ENCODE measurements around the gene SYNJ2BP.

DNA sequence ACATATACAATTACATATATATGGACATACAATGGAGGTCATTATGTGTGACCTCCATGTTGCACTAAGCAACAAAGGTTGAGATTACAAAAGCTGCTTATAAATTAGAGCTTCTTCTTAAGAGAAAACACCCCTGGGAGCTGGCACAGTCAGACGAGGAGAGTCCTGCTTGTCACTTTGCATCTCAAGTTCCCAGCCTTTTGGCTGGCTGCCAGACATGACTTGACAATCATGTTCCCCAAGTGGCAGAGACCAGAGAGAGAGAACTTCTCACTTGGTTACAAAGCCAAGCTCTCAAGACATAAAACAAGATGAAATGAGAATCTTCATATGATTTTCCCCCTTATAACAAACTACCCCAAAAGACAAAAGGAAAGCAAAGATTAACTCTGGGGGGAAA lies 8.5 kb upstream of the SYNJ2BP start:
- TF ChIP-seq, protein P1, sequence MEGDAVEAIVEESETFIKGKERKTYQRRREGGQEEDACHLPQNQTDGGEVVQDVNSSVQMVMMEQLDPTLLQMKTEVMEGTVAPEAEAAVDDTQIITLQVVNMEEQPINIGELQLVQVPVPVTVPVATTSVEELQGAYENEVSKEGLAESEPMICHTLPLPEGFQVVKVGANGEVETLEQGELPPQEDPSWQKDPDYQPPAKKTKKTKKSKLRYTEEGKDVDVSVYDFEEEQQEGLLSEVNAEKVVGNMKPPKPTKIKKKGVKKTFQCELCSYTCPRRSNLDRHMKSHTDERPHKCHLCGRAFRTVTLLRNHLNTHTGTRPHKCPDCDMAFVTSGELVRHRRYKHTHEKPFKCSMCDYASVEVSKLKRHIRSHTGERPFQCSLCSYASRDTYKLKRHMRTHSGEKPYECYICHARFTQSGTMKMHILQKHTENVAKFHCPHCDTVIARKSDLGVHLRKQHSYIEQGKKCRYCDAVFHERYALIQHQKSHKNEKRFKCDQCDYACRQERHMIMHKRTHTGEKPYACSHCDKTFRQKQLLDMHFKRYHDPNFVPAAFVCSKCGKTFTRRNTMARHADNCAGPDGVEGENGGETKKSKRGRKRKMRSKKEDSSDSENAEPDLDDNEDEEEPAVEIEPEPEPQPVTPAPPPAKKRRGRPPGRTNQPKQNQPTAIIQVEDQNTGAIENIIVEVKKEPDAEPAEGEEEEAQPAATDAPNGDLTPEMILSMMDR (IDR thresholded peaks at IDR 0.05; ENCODE audit: insufficient read depth, low read depth, low read length) = no peak
- no peak for TF ChIP-seq EZH2 (IDR thresholded peaks at IDR 0.05; ENCODE audit: insufficient read depth, low read length)

All from astrocyte (in vitro differentiated cells and primary cell).